Omental fat pad (tissue), 4 donors: Measurements from ENCODE around the gene TNS1. TPM values are rescaled to one million over a fixed set of nuclear protein-coding genes. Genes with fewer than 3 reads are reported as not detected.

ENCODE experiments used
- ATAC-seq: fragments of 150-250 bp; one replicate; pipeline ENCODE4 v1.9.1; 2016; ENCODE audit warnings: mild to moderate bottlenecking, moderate library complexity; ENCODE audit not compliant: low FRiP score
- DNase-seq: peaks from one replicate; pipeline ENCODE4 v3.0.0-alpha.2; 2019; ENCODE audit warnings: low spot score
- total RNA-seq, 4 donors: library from RNA; depleted of rRNA; stranded (reverse); fragments of >200 nt; gene quantifications; one replicate each; pipeline ENCODE4 v1.1.0, GENCODE V29; 2016
- TF ChIP-seq, protein P1 (sequence below), 3 donors: fragments of 450-650 bp; IDR thresholded peaks; one replicate each; pipeline ENCODE4 v1.5.1; 2016 to 2017; ENCODE audit warnings: antibody characterized with exemption in 3 of 3, mild to moderate bottlenecking in 3 of 3, moderate library complexity in 2 of 3

The TNS1 gene
- total RNA-seq, 4 donors from 2014 or later, result 135 to 453 (median 361) TPM

DNA sequence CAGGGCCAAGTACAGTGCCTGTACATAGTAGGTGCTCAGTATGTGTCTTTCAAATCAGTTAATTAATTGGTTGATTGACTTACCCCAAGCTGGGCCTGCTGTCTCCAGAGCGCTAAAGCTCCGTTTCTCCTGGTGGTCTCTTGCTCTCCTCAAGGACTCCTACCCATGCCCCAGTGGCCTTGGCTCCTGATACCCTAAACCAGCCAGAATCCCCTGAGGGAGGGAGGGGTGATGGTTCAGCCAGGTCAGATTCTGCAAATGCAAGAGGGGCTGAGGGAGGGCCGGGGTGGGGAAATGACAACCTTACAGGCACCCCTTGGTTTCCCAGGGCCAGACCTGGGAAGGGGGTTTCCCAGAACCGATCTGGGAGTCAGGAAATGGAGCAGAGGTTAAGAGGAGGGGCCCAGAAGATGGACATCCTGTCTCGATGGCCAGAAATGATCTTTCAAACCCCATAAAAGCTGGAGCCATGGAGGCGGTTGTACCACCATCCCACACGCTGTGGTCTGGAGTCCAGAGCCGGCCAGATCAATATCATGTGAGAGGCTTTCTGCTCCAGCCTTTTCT is 209.1 kb downstream of the TNS1 start:
- TF ChIP-seq, protein P1, sequence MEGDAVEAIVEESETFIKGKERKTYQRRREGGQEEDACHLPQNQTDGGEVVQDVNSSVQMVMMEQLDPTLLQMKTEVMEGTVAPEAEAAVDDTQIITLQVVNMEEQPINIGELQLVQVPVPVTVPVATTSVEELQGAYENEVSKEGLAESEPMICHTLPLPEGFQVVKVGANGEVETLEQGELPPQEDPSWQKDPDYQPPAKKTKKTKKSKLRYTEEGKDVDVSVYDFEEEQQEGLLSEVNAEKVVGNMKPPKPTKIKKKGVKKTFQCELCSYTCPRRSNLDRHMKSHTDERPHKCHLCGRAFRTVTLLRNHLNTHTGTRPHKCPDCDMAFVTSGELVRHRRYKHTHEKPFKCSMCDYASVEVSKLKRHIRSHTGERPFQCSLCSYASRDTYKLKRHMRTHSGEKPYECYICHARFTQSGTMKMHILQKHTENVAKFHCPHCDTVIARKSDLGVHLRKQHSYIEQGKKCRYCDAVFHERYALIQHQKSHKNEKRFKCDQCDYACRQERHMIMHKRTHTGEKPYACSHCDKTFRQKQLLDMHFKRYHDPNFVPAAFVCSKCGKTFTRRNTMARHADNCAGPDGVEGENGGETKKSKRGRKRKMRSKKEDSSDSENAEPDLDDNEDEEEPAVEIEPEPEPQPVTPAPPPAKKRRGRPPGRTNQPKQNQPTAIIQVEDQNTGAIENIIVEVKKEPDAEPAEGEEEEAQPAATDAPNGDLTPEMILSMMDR (IDR thresholded peaks at IDR 0.05), result no peak
- no peak for ATAC-seq

DNA sequence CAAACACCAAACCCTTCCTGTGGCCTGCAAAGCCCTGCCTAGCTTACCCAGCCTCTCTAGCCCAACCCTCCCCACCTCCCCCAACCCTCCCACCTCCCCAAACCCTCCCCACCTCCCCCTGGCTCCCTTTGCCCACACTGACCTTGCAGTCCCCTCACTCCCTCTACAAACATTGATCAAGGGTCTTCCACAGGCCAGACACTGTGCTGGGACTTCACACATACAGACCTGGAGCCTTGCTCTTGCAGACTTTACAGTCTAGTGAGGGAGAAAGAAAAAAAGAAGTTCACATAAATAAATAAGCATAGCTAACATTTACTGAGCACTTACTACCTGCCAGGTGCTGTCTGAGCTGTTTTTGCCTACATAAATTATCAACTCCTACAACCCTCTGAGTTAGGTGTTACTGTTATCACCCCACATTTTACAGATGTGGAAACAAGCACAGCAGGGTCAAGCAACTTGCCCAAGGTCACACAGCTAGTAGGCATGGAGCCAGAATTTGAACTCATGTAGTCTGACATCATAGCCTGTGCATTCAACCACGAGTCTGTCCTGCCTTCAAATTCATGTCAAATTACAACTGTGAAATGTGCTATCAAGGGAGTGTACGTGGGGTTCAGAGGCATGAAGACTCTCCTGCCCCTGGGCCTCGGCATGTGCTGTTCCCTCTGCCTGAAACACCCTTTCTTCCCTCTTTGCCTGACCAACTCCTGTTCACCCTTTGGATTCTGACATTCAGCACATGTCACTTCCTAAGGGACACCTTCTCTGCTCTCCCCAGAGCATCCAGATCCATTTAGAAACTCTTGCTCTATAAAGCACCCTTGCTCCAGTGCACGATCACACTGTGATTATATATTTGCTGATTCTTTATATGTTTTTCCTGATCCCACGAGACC is 209.9 kb downstream of the TNS1 start:
- DNase-seq (no peak), ATAC-seq (no peak)
- TF ChIP-seq, protein P1 (IDR thresholded peaks at IDR 0.05), result no peak

More for the DNA sequence above, 209.1 kb downstream of the TNS1 start:
- no peak for DNase-seq

DNA sequence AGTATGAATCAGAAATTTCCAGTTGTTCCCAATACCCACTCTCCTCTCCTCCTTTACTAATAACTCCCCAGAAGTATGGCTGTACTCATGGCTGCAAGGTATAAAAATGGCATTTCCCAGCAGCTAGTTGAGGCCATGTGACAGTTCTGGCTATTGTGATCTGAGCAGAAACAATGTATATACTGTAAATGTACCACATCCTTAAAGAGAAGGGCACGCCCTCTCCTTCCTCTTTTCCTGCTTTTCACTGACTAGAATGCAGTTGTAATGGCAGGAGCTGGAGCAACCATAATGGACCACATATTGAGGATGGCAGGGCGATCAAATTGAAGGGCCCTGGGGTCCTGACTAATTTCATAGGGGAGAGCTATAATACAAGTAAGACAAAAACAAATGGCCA is 211.2 kb downstream of the TNS1 start:
- ATAC-seq, result no peak
- DNase-seq, result no peak

DNA sequence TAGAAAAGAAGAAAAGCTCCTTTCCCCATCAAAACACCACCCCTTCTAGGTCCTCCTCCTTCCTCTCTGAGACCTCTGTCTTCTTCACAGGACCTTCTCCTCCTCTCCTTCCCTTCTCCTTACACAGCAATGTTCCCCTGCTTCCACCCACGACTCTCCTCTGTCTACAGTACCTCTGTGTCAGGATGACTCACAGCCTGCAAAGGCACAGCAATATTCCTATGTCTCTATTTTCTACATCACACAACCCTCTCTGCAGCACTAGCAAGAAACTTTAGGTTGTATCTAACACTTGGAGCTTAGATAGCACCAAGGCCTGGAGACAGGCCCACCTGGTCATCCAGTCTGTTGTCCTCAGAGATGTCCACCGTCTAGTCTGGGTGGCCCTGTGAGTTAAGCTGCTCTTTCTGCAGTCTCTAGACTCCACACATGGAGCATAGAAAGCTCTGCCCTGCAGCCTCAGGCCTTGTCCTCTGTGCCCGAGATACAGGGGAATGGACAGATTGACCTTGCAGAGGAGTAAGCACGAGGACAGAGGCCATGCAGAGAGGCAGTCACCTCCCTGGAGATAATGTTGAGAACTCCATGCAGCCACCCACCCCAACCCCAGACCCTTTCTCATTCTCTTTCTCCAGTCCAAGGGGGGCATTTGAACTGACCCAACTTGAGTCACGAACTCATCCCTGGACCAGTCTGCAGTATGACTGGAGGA is 212.0 kb downstream of the TNS1 start:
- ATAC-seq, result no peak
- TF ChIP-seq, protein P1 (IDR thresholded peaks at IDR 0.05), result no peak

More for the DNA sequence above, 211.2 kb downstream of the TNS1 start:
- TF ChIP-seq, protein P1 (IDR thresholded peaks at IDR 0.05), result no peak

DNA sequence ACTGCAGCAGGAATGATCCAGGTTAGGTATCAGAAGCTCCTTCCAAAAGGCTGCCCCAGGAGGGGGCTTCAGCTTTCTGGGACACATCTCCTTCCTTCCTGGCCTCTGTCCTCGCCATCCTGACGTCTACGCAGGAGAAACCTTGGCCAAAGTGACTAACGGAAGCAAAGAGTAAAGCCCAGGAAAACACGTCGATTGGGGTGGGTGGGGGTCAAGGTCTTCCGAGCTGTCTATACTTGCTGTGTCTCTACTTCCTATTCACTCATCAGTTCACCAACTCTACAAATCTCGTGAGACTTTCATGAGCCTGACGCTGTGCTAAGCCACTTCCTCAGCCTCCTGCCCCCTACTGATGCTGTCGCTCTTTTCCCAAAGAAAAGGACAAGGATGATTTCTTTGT is 212.6 kb downstream of the TNS1 start:
- TF ChIP-seq, protein P1 (IDR thresholded peaks at IDR 0.05), result no peak
- DNase-seq (no peak), ATAC-seq (no peak)

More for the DNA sequence above, 212.0 kb downstream of the TNS1 start:
- DNase-seq, result no peak

DNA sequence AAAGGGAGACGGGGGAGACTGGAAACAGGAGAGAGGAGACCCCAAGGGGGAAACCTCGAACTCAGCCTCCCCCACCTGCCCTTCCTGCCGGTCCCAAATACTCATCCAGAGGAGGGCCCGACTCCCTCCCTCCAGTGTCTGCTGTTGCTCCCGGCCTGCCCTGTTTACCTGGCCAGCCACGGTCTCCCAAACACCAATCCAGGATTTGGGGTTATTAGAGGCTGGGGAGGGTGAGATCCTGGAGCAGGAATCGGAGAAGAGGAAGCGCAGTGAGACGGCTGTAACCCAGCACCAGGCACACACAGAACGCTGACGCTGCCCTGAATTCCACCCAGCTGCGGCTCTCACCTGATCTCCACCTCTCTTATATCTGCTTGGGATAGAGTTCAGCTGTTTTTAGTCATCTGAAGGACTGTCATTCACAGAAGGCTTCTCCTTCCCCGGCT is 213.0 kb downstream of the TNS1 start:
- TF ChIP-seq, protein P1 (IDR thresholded peaks at IDR 0.05), result no peak
- DNase-seq, result no peak
- ATAC-seq, result no peak
